HAP-1 (cell line): Measurements from ENCODE around the gene PCSK9.

Experiments used
- DNase-seq, 2 experiments: peaks; one replicate each; pipeline ENCODE4 v3.0.0-alpha.2; 2016 to 2020; ENCODE audit warnings: low spot score in 2 of 2
- H3K27me3 ChIP-seq: fragments of 250-450 bp; sonication (Bioruptor Pico); 2 replicates; pipeline ENCODE4 v1.5.1; 2020; ENCODE audit warnings: low read depth, mild to moderate bottlenecking, moderate library complexity
- H3K36me3 ChIP-seq: fragments of 250-450 bp; sonication (Bioruptor Pico); replicated peaks from 2 replicates; pipeline ENCODE4 v1.5.1; 2020; ENCODE audit warnings: mild to moderate bottlenecking
- H3K4me1 ChIP-seq: fragments of 250-450 bp; sonication (Bioruptor Pico); 2 replicates; pipeline ENCODE4 v1.5.1; 2020; ENCODE audit warnings: mild to moderate bottlenecking
- H3K4me3 ChIP-seq: fragments of 250-450 bp; sonication (Bioruptor Pico); 2 replicates; pipeline ENCODE4 v1.5.1; 2020; ENCODE audit warnings: mild to moderate bottlenecking, moderate library complexity
- H3K9me3 ChIP-seq: fragments of 250-450 bp; sonication (Bioruptor Pico); 2 replicates; pipeline ENCODE4 v1.5.1; 2020; ENCODE audit warnings: mild to moderate bottlenecking, moderate library complexity
- in situ Hi-C: fragments of 300-500 bp; cut with MboI; formaldehyde crosslinking; loops from 3 replicates; pipeline ENCODE4 v1.14.3; 2020; ENCODE audit warnings: low sequenced_read_pairs, inconsistent platforms, mixed read lengths

PCSK9 gene

GRCh38 chr1:55039342-55040082, at the start of gene PCSK9:
PCSK9 (plus strand) TSS chr1:55039548; CDS start chr1:55039838, 290 bp downstream.
- no peaks in the 10 kb centered on the region for H3K9me3 ChIP-seq
- H3K4me3 ChIP-seq: no peak within 1 kb of the TSS
- no peaks in the 10 kb centered on the region for H3K36me3 ChIP-seq
- peak in 1 of 2 experiments; percentile 36 for DNase-seq
- no peaks in the 10 kb centered on the region for H3K4me1 ChIP-seq
- in situ Hi-C loops: no loop called here
- H3K27me3 ChIP-seq: peaks cover 69% of the 10 kb centered on the region

- H3K4me1 ChIP-seq: no peaks in the 10 kb centered on the region
- no peaks in the 10 kb centered on the region for H3K36me3 ChIP-seq
- H3K27me3 ChIP-seq: 0 out of 2 replicates have a peak, but pooled peaks cover 2% of the 10 kb centered on the region
- no peak overlapping the region for H3K4me3 ChIP-seq
- in situ Hi-C loops: no loop called here
- DNase-seq: no peak
- no peaks in the 10 kb centered on the region for H3K9me3 ChIP-seq
Observed at GRCh38 chr1:54989968-54990810, 49.2 kb upstream of the PCSK9 start.

- no peaks in the 10 kb centered on the region for H3K36me3 ChIP-seq
- DNase-seq: no peak
Observed at GRCh38 chr1:54990916-54991315, 48.4 kb upstream of the PCSK9 start.

GRCh38 chr1:54991939-54992338, 47.4 kb upstream of the PCSK9 start:
- no peak for DNase-seq
- Histone ChIP-seq H3K4me1 (peaks cover 3% of the 10 kb centered on the region; the same call in 1 of the 2 replicates), H3K9me3 (no peaks in the 10 kb centered on the region), H3K36me3 (no peaks in the 10 kb centered on the region), H3K4me3 (no peak overlapping the region), H3K27me3 (peaks cover 10% of the 10 kb centered on the region)
- in situ Hi-C loops: no loop called here

More at GRCh38 chr1:54990916-54991315, 48.4 kb upstream of the PCSK9 start:
- Histone ChIP-seq H3K4me3 (no peak overlapping the region), H3K4me1 (no peaks in the 10 kb centered on the region), H3K9me3 (no peaks in the 10 kb centered on the region), H3K27me3 (peaks cover 7% of the 10 kb centered on the region)
- in situ Hi-C loops: no loop called here

- in situ Hi-C loops: no loop called here
- DNase-seq: no peak
Observed at GRCh38 chr1:54993140-54993539, 46.2 kb upstream of the PCSK9 start.

GRCh38 chr1:54994355-54994990, 44.9 kb upstream of the PCSK9 start:
- DNase-seq: no peak
- Histone ChIP-seq H3K36me3 (no peaks in the 10 kb centered on the region), H3K4me3 (no peak overlapping the region), H3K9me3 (no peaks in the 10 kb centered on the region), H3K4me1 (peaks cover 3% of the 10 kb centered on the region; the same call in 1 of the 2 replicates), H3K27me3 (peaks cover 12% of the 10 kb centered on the region)
- in situ Hi-C loops: no loop called here

More at GRCh38 chr1:54993140-54993539, 46.2 kb upstream of the PCSK9 start:
- Histone ChIP-seq H3K4me1 (peaks cover 3% of the 10 kb centered on the region; the same call in 1 of the 2 replicates), H3K9me3 (no peaks in the 10 kb centered on the region), H3K4me3 (no peak overlapping the region), H3K36me3 (no peaks in the 10 kb centered on the region), H3K27me3 (peaks cover 12% of the 10 kb centered on the region)

- H3K4me1 ChIP-seq: peaks cover 3% of the 10 kb centered on the region; the same call in 1 of the 2 replicates
- peaks cover 12% of the 10 kb centered on the region for H3K27me3 ChIP-seq
- no peak overlapping the region for H3K4me3 ChIP-seq
- H3K9me3 ChIP-seq: no peaks in the 10 kb centered on the region
- H3K36me3 ChIP-seq: no peaks in the 10 kb centered on the region
- no peak for DNase-seq
- in situ Hi-C loops: loop anchor here (5.0 kb wide), 1 partner anchor 43 kb away; no protein-coding TSS in a partner anchor
Observed at GRCh38 chr1:54995013-54995760, 44.2 kb upstream of the PCSK9 start.

- Histone ChIP-seq H3K9me3 (no peaks in the 10 kb centered on the region), H3K27me3 (peaks cover 12% of the 10 kb centered on the region), H3K36me3 (no peaks in the 10 kb centered on the region), H3K4me1 (peaks cover 3% of the 10 kb centered on the region; the same call in 1 of the 2 replicates), H3K4me3 (no peak overlapping the region)
- in situ Hi-C loops: loop anchor here (5.0 kb wide), 1 partner anchor 44 kb away; no protein-coding TSS in a partner anchor
- DNase-seq: no peak
Observed at GRCh38 chr1:54995835-54996234, 43.5 kb upstream of the PCSK9 start.

- DNase-seq: peak; percentile 51 to 91
- H3K36me3 ChIP-seq: no peaks in the 10 kb centered on the region
- in situ Hi-C loops: loop anchor here (5.0 kb wide), 1 partner anchor 44 kb away; no protein-coding TSS in a partner anchor
- peaks cover 12% of the 10 kb centered on the region for H3K27me3 ChIP-seq
- H3K4me1 ChIP-seq: peaks cover 3% of the 10 kb centered on the region; the same call in 1 of the 2 replicates
- H3K4me3 ChIP-seq: no peak overlapping the region
- H3K9me3 ChIP-seq: no peaks in the 10 kb centered on the region
Observed at GRCh38 chr1:54996359-54996868, 42.9 kb upstream of the PCSK9 start.

- Histone ChIP-seq H3K4me3 (no peak overlapping the region), H3K4me1 (peaks cover 3% of the 10 kb centered on the region; the same call in 1 of the 2 replicates), H3K36me3 (no peaks in the 10 kb centered on the region), H3K9me3 (no peaks in the 10 kb centered on the region), H3K27me3 (peaks cover 12% of the 10 kb centered on the region)
- in situ Hi-C loops: loop anchor here (5.0 kb wide), 1 partner anchor 45 kb away; no protein-coding TSS in a partner anchor
- no peak for DNase-seq
Observed at GRCh38 chr1:54996869-54997710, 42.3 kb upstream of the PCSK9 start.

- H3K4me3 ChIP-seq: no peak overlapping the region
- in situ Hi-C loops: loop anchor here (5.0 kb wide), 1 partner anchor 45 kb away; no protein-coding TSS in a partner anchor
- peaks cover 12% of the 10 kb centered on the region for H3K27me3 ChIP-seq
Observed at GRCh38 chr1:54997711-54997986, 41.7 kb upstream of the PCSK9 start.

GRCh38 chr1:54998100-54998499, 41.2 kb upstream of the PCSK9 start:
- peaks cover 3% of the 10 kb centered on the region; the same call in 1 of the 2 replicates for H3K4me1 ChIP-seq
- H3K27me3 ChIP-seq: peaks cover 12% of the 10 kb centered on the region
- no peak for DNase-seq
- in situ Hi-C loops: loop anchor here (5.0 kb wide), 1 partner anchor 46 kb away; no protein-coding TSS in a partner anchor
- H3K36me3 ChIP-seq: no peaks in the 10 kb centered on the region
- no peaks in the 10 kb centered on the region for H3K9me3 ChIP-seq
- no peak overlapping the region for H3K4me3 ChIP-seq

More at GRCh38 chr1:54997711-54997986, 41.7 kb upstream of the PCSK9 start:
- no peak for DNase-seq
- no peaks in the 10 kb centered on the region for H3K9me3 ChIP-seq
- H3K4me1 ChIP-seq: peaks cover 3% of the 10 kb centered on the region; the same call in 1 of the 2 replicates
- H3K36me3 ChIP-seq: no peaks in the 10 kb centered on the region
